ENCODE measurements around the gene ITPA. TPM values are rescaled to one million over a fixed set of nuclear protein-coding genes. Genes with fewer than 3 reads are reported as not detected.
"Not testable (repeated sequence)": the region's sequence is repeated elsewhere in the genome, so short reads cannot be mapped to it uniquely, and the experiment has no call there.

ITPA gene
- total and polyA plus RNA-seq, 2 donors (not counting 1 experiment from before 2014, with no cell fraction given) = 55.5 to 65.6 TPM

DNA sequence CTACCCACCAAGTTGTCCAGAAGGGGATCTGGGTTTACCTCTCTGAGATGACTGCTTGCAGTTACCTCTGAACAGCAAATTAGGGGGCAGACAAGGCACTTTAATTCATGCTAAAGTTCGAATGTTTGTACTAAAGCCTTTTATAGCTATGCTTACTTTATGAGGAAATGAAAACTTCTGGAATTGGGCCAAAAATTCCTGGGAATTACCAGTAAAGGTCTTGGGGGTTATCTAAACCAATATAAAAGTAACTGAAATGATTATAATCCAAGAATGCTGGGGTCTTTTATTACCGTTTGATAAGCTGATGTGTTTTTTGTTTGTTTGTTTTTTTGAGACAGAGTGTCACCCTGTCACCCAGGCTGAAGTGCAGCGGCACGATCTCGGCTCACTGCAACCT is 28.0 kb upstream of the ITPA start:
- no peaks in the 10 kb centered on the region for H3K27me3 ChIP-seq (replicated peaks in 1 of 4; ENCODE audit: control extremely low read depth in 1 of 4, control insufficient read depth in 3 of 4, insufficient read depth in 4 of 4, low read length in 3 of 4)
- H3K4me1 Mint-ChIP-seq = no peaks in the 10 kb centered on the region
- POLR2A ChIA-PET = no interaction called here
- WGBS (ENCODE audit: insufficient coverage) = 100% methylated on average over 1 of the region's 5 CpGs
- H3K27ac Mint-ChIP-seq = no peak overlapping the region
- CTCF ChIA-PET = no interaction called here
- H3K79me2 ChIP-seq (ENCODE audit: control insufficient read depth, insufficient read depth, low read length) = no peaks in the 10 kb centered on the region
- H2AFZ ChIP-seq (ENCODE audit: insufficient read depth, low read depth, low read length, poor library complexity, severe bottlenecking) = no peak overlapping the region
- ATAC-seq (ENCODE audit: low read depth) = no peak
- no peaks in the 10 kb centered on the region for H3K36me3 ChIP-seq (replicated peaks in 1 of 2; ENCODE audit: control extremely low read depth in 1 of 2, control insufficient read depth in 1 of 2, extremely low read depth in 1 of 2, insufficient read depth in 2 of 2, low read length in 1 of 2)
- no peak overlapping the region for H3K9ac ChIP-seq (ENCODE audit: low read length)
- intact Hi-C loops (cut with micrococcal nuclease) = no loop called here
- H3K9me3 Mint-ChIP-seq (ENCODE audit: insufficient read depth) = no peaks in the 10 kb centered on the region
- no peaks in the 10 kb centered on the region for H3K27me3 Mint-ChIP-seq
- no peak for DNase-seq
- no peak overlapping the region for H3K4me3 Mint-ChIP-seq
- H3K9me3 ChIP-seq (ENCODE audit: control extremely low read depth in 1 of 3, control insufficient read depth in 2 of 3, insufficient read depth in 1 of 3, low read length in 2 of 3) = no peaks in the 10 kb centered on the region
- no peak for TF ChIP-seq CTCF (IDR thresholded peaks at IDR 0.05)
- no peak for TF ChIP-seq EZH2 (IDR thresholded peaks at IDR 0.05; ENCODE audit: borderline replicate concordance, insufficient read depth, low read depth, low read length, poor library complexity, severe bottlenecking)
- H3K4me1 ChIP-seq (ENCODE audit: control insufficient read depth in 2 of 2, insufficient read depth in 2 of 2, low read length in 2 of 2) = no peaks in the 10 kb centered on the region
- no peaks in the 10 kb centered on the region for H4K20me1 ChIP-seq (ENCODE audit: control insufficient read depth, insufficient read depth, low read length, poor library complexity, severe bottlenecking)
- no peak overlapping the region for H3K27ac ChIP-seq (ENCODE audit: low read length in 2 of 2)
- H3K4me2 ChIP-seq (replicated peaks; ENCODE audit: low read depth, low read length, poor library complexity, severe bottlenecking) = no peak overlapping the region
- H3K4me3 ChIP-seq (ENCODE audit: control extremely low read depth in 1 of 5, extremely low read depth in 1 of 5, insufficient read depth in 1 of 5, low read depth in 2 of 5, low read length in 4 of 5) = no peak overlapping the region

DNA sequence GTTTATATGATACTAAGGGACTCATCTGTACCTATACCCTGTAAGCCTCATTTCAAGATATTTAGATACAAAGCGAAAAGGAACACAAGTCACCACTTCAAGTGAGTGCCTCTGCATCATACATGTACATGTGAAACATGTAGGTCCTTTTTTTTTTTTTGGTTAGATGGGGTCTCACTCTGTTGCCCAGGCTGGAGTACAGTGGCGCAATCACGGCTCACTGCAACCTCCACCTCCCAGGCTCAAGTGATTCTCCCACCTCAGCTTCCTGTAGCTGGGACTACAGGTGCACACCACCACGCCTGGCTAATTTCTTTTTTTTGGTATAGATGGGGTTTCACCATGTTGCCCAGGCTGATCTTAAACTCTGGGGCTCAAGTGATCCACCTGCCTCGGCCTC is 26.9 kb upstream of the ITPA start:
- intact Hi-C loops (cut with micrococcal nuclease); DNase-seq; H3K4me1 ChIP-seq (ENCODE audit: control insufficient read depth in 2 of 2, insufficient read depth in 2 of 2, low read length in 2 of 2); H3K4me1 Mint-ChIP-seq; H3K27me3 ChIP-seq (replicated peaks in 1 of 4; ENCODE audit: control extremely low read depth in 1 of 4, control insufficient read depth in 3 of 4, insufficient read depth in 4 of 4, low read length in 3 of 4); H3K4me3 ChIP-seq (ENCODE audit: control extremely low read depth in 1 of 5, extremely low read depth in 1 of 5, insufficient read depth in 1 of 5, low read depth in 2 of 5, low read length in 4 of 5); H3K27ac ChIP-seq (ENCODE audit: low read length in 2 of 2); H3K79me2 ChIP-seq (ENCODE audit: control insufficient read depth, insufficient read depth, low read length); H3K4me3 Mint-ChIP-seq; H3K9ac ChIP-seq (ENCODE audit: low read length); POLR2A ChIA-PET; H2AFZ ChIP-seq (ENCODE audit: insufficient read depth, low read depth, low read length, poor library complexity, severe bottlenecking); H3K9me3 ChIP-seq (ENCODE audit: control extremely low read depth in 1 of 3, control insufficient read depth in 2 of 3, insufficient read depth in 1 of 3, low read length in 2 of 3); ATAC-seq (ENCODE audit: low read depth); H3K9me3 Mint-ChIP-seq (ENCODE audit: insufficient read depth); CTCF ChIA-PET; H3K4me2 ChIP-seq (replicated peaks; ENCODE audit: low read depth, low read length, poor library complexity, severe bottlenecking); H3K27ac Mint-ChIP-seq; H3K36me3 ChIP-seq (replicated peaks in 1 of 2; ENCODE audit: control extremely low read depth in 1 of 2, control insufficient read depth in 1 of 2, extremely low read depth in 1 of 2, insufficient read depth in 2 of 2, low read length in 1 of 2); H4K20me1 ChIP-seq (ENCODE audit: control insufficient read depth, insufficient read depth, low read length, poor library complexity, severe bottlenecking); H3K27me3 Mint-ChIP-seq: not testable (repeated sequence)
- WGBS (ENCODE audit: insufficient coverage) = 83% methylated on average over 2 of the region's 5 CpGs

Measured in B cell (primary cell).